ENCODE measurements around the gene GNS.

DNA sequence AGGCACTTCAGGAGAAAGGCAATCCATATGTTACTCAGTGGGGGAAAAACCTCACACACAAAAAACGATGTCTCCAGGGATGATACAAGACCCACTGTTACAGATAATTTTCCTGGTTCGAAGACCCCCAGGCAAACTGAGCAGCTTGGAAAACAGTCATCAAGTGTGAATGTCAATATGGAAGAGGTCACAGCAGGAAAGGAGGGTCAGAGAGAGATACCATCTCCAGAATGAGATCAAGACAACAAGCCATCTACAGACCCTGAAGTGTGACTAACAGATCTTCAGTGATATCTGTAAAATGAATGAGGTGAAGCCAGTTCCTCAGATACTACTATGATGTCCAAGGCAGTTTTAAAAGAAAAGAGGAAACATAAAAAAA lies 28.6 kb downstream of the GNS start:
- TF ChIP-seq, protein P1, sequence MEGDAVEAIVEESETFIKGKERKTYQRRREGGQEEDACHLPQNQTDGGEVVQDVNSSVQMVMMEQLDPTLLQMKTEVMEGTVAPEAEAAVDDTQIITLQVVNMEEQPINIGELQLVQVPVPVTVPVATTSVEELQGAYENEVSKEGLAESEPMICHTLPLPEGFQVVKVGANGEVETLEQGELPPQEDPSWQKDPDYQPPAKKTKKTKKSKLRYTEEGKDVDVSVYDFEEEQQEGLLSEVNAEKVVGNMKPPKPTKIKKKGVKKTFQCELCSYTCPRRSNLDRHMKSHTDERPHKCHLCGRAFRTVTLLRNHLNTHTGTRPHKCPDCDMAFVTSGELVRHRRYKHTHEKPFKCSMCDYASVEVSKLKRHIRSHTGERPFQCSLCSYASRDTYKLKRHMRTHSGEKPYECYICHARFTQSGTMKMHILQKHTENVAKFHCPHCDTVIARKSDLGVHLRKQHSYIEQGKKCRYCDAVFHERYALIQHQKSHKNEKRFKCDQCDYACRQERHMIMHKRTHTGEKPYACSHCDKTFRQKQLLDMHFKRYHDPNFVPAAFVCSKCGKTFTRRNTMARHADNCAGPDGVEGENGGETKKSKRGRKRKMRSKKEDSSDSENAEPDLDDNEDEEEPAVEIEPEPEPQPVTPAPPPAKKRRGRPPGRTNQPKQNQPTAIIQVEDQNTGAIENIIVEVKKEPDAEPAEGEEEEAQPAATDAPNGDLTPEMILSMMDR (IDR thresholded peaks at IDR 0.05) = no peak
- TF ChIP-seq POLR2A (IDR thresholded peaks at IDR 0.05) = no peak

All from esophagus squamous epithelium (tissue), 4 donors.